Measurements from ENCODE around the gene LIN7A. TPM values are rescaled to one million over a fixed set of nuclear protein-coding genes. Genes with fewer than 3 reads are reported as not detected.

Gene LIN7A
- total and polyA plus RNA-seq, 2 of the 4 experiments (the other 2 are of a cell fraction): 10.8 to 24.7 TPM

DNA sequence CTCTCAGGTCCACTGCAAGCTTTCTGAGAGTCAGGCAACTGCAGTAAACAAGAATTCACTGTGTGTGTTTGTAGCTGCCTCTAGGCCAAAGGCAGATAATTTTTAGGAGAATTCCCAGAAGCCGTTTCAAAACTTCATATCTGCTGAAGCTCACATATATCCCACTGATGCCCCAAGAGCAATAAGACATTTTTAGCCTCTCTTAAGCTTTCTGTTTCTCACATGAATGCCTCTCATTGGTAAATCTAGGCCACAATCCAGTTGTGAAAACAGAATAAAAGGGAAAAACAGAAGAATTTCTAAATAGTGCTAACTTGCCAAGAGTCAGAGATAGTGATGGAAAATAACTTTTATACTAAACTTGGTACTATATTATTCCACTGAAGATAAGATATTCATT is 48.5 kb upstream of the LIN7A start:
- H4K20me1 ChIP-seq (ENCODE audit: insufficient read depth, low read length): no peaks in the 10 kb centered on the region
- H3K4me1 ChIP-seq (ENCODE audit: control insufficient read depth, insufficient read depth, low read length): no peaks in the 10 kb centered on the region
- no peak overlapping the region for H3K4ac ChIP-seq (ENCODE audit: low read depth, low read length)
- H2BK20ac ChIP-seq (ENCODE audit: low read depth, low read length): no peak overlapping the region
- POLR2A ChIA-PET (ENCODE audit: unreplicated experiment): no interaction called here
- no peak overlapping the region for H2BK120ac ChIP-seq (ENCODE audit: low read depth, low read length)
- no peak overlapping the region for H2BK15ac ChIP-seq (ENCODE audit: low read depth, low read length)
- no peaks in the 10 kb centered on the region for H3K27me3 ChIP-seq (ENCODE audit: control insufficient read depth, insufficient read depth, low read length)
- no peaks in the 10 kb centered on the region for H3K36me3 ChIP-seq (ENCODE audit: control insufficient read depth, insufficient read depth, low read length)
- DNase-seq (no peak), ATAC-seq (ENCODE audit: low read depth) (no peak)
- H3K9me1 ChIP-seq (ENCODE audit: insufficient read depth, low read length): no peaks in the 10 kb centered on the region
- intact Hi-C loops (cut with micrococcal nuclease): no loop called here
- H2AK9ac ChIP-seq (replicated peaks; ENCODE audit: low read depth, low read length, poor library complexity): no peak overlapping the region
- no TSS peak for BruUV-seq (replicated peaks)
- WGBS, 2 experiments (ENCODE audit: extremely low coverage in 2 of 2, insufficient read length in 1 of 2): no CpG with 5 or more reads among the region's 1 CpG
- TF ChIP-seq CTCF (conservative IDR thresholded peaks at IDR 0.05; ENCODE audit: low read depth, low read length) (no peak), RFX5 (IDR thresholded peaks at IDR 0.05; ENCODE audit: low read depth, low read length) (no peak), RAD21 (IDR thresholded peaks at IDR 0.05; ENCODE audit: low read length) (no peak), SMC3 (IDR thresholded peaks at IDR 0.05; ENCODE audit: low read depth, low read length) (no peak), POLR2A (IDR thresholded peaks at IDR 0.05; ENCODE audit: low read depth, low read length) (no peak), NFE2L2 (IDR thresholded peaks at IDR 0.05; ENCODE audit: low read depth, low read length) (no peak), MXI1 (IDR thresholded peaks at IDR 0.05; ENCODE audit: borderline replicate concordance, low read depth, low read length) (no peak), ELK1 (IDR thresholded peaks at IDR 0.05; ENCODE audit: borderline replicate concordance, low read depth, low read length) (no peak), CEBPB (IDR thresholded peaks at IDR 0.05; ENCODE audit: low read depth, low read length) (no peak), MAZ (IDR thresholded peaks at IDR 0.05; ENCODE audit: borderline replicate concordance, low read depth, low read length) (no peak), BHLHE40 (IDR thresholded peaks at IDR 0.05; ENCODE audit: low read depth, low read length) (no peak), MAFK (IDR thresholded peaks at IDR 0.05; ENCODE audit: low read depth, low read length) (no peak), CHD1 (IDR thresholded peaks at IDR 0.05; ENCODE audit: low read depth, low read length) (no peak)
- H3K4me2 ChIP-seq (ENCODE audit: low read depth, low read length): no peak overlapping the region
- in situ Hi-C loops (cut with MboI; ENCODE audit: low sequenced_read_pairs): no loop called here
- H3K18ac ChIP-seq (ENCODE audit: low read depth, low read length): no peak overlapping the region
- CTCF ChIA-PET: interaction anchor here (0.9 kb wide), 1 partner anchor 8 kb away, joined by 3 read pairs; no protein-coding TSS in a partner anchor
- no peak overlapping the region for H4K5ac ChIP-seq (ENCODE audit: low read depth, low read length)
- no peak overlapping the region for H3K4me3 ChIP-seq (ENCODE audit: insufficient read depth, low read depth, low read length)
- H3K56ac ChIP-seq (ENCODE audit: extremely low read depth, insufficient read depth, low read length): no peak overlapping the region
- dilution Hi-C loops (cut with HindIII; ENCODE audit: low sequenced_read_pairs, unreplicated experiment): no loop called here
- H3K79me1 ChIP-seq (ENCODE audit: low read depth in 1 of 2, low read length in 2 of 2): no peaks in the 10 kb centered on the region
- H2BK5ac ChIP-seq (ENCODE audit: low read depth, low read length, poor library complexity, severe bottlenecking): no peak overlapping the region
- no peak overlapping the region for H3K23ac ChIP-seq (ENCODE audit: low read depth, low read length)
- no peaks in the 10 kb centered on the region for H3K9me3 ChIP-seq (ENCODE audit: control insufficient read depth, insufficient read depth, low read length)
- H3K9ac ChIP-seq (ENCODE audit: low read depth, low read length): no peak overlapping the region
- no peak overlapping the region for H3K14ac ChIP-seq (replicated peaks; ENCODE audit: low read depth, low read length)
- H4K91ac ChIP-seq (ENCODE audit: insufficient read depth, low read depth, low read length): no peak overlapping the region
- H4K8ac ChIP-seq (ENCODE audit: low read depth in 2 of 2, low read length in 2 of 2): no peak overlapping the region
- no peak overlapping the region for H2AFZ ChIP-seq (replicated peaks; ENCODE audit: low read length, poor library complexity)
- no peak overlapping the region for H2AK5ac ChIP-seq (ENCODE audit: low read depth, low read length)
- no peak overlapping the region for H3K27ac ChIP-seq (ENCODE audit: insufficient read depth, low read length)

Data from IMR-90 (cell line).